GM23338 (cell line): ENCODE results near the gene CHIC1. TPM values are rescaled to one million over a fixed set of nuclear protein-coding genes. Genes with fewer than 3 reads are reported as not detected.
A peak's percentile ranks its signal among the peaks of the same experiment; 100 is the strongest.

Source experiments
- ATAC-seq: fragments of 200-7000 bp; cut with Tn5 transposase; 3 replicates; pipeline ENCODE4 v1.9.1; 2020
- DNase-seq: peaks from one replicate; pipeline ENCODE4 v3.0.0-alpha.2; 2015; ENCODE audit warnings: low spot score
- H2AFZ ChIP-seq: fragments of 200-600 bp; sonication (generic); 2 replicates; pipeline ENCODE4 v1.8.0; 2016; ENCODE audit warnings: antibody characterized with exemption, mild to moderate bottlenecking, moderate library complexity
- H3F3A ChIP-seq: fragments of 200-600 bp; sonication (generic); replicated peaks from 2 replicates; pipeline ENCODE4 v1.8.0; 2017; ENCODE audit warnings: antibody characterized with exemption, mixed run types, low read depth
- H3K27ac ChIP-seq: fragments of 200-600 bp; sonication (generic); 2 replicates; pipeline ENCODE4 v1.6.1; 2016; ENCODE audit warnings: low read depth
- H3K27me3 ChIP-seq: fragments of 200-600 bp; sonication (generic); 2 replicates; pipeline ENCODE4 v1.8.0; 2016; ENCODE audit warnings: mild to moderate bottlenecking, mixed run types, moderate library complexity; ENCODE audit not compliant: insufficient read depth
- H3K36me3 ChIP-seq: fragments of 200-600 bp; sonication (generic); 2 replicates; pipeline ENCODE4 v1.8.0; 2016; ENCODE audit warnings: mild to moderate bottlenecking; ENCODE audit not compliant: insufficient read depth
- H3K4me1 ChIP-seq: fragments of 200-600 bp; sonication (generic); 2 replicates; pipeline ENCODE4 v1.8.0; 2016; ENCODE audit warnings: mild to moderate bottlenecking, moderate library complexity; ENCODE audit not compliant: insufficient read depth
- H3K4me2 ChIP-seq: fragments of 200-600 bp; sonication (generic); 2 replicates; pipeline ENCODE4 v1.7.1; 2017; ENCODE audit warnings: mixed run types
- H3K4me3 ChIP-seq: fragments of 200-600 bp; sonication (generic); 2 replicates; pipeline ENCODE4 v1.6.1; 2016; ENCODE audit warnings: mixed run types
- H3K79me2 ChIP-seq: fragments of 200-600 bp; sonication (generic); replicated peaks from 2 replicates; pipeline ENCODE4 v1.8.0; 2017; ENCODE audit warnings: mild to moderate bottlenecking; ENCODE audit not compliant: insufficient read depth
- H3K9me2 ChIP-seq: fragments of 200-600 bp; sonication (generic); 2 replicates; pipeline ENCODE4 v1.8.0; 2017; ENCODE audit not compliant: insufficient read depth
- H4K20me1 ChIP-seq: fragments of 200-600 bp; sonication (generic); replicated peaks from 2 replicates; pipeline ENCODE4 v1.8.0; 2017; ENCODE audit warnings: mild to moderate bottlenecking; ENCODE audit not compliant: insufficient read depth
- H3K27ac Mint-ChIP-seq: 2 replicates; pipeline ENCODE4 v1.8.0; 2020; ENCODE audit warnings: inconsistent platforms, mild to moderate bottlenecking, moderate library complexity, mixed read lengths
- H3K27me3 Mint-ChIP-seq: 3 replicates; pipeline ENCODE4 v1.8.0; 2022; ENCODE audit warnings: low read depth, mild to moderate bottlenecking, moderate library complexity, mixed read lengths, inconsistent platforms; ENCODE audit not compliant: insufficient read depth, poor library complexity
- H3K36me3 Mint-ChIP-seq: 3 replicates; pipeline ENCODE4 v1.8.0; 2021; ENCODE audit warnings: low read depth, mild to moderate bottlenecking, inconsistent platforms, moderate library complexity, mixed read lengths
- H3K4me1 Mint-ChIP-seq: 3 replicates; pipeline ENCODE4 v1.8.0; 2020; ENCODE audit warnings: mild to moderate bottlenecking, inconsistent platforms, mixed read lengths
- H3K4me3 Mint-ChIP-seq: 3 replicates; pipeline ENCODE4 v1.8.0; 2021; ENCODE audit warnings: moderate library complexity, mild to moderate bottlenecking, inconsistent platforms, mixed read lengths
- H3K9me3 Mint-ChIP-seq: 3 replicates; pipeline ENCODE4 v1.8.0; 2020; ENCODE audit warnings: moderate library complexity, mild to moderate bottlenecking, inconsistent platforms, mixed read lengths
- EZH2 ChIP-seq: fragments of 200-600 bp; sonication (generic); IDR thresholded peaks from one replicate; pipeline ENCODE4 v1.8.0; 2017; ENCODE audit warnings: antibody characterized with exemption, mild to moderate bottlenecking, low read depth; ENCODE audit not compliant: unreplicated experiment
- JUNB ChIP-seq: IDR thresholded peaks from one replicate; pipeline ENCODE4 v1.6.1; 2016; ENCODE audit warnings: antibody characterized with exemption; ENCODE audit not compliant: unreplicated experiment
- NANOG ChIP-seq: IDR thresholded peaks from 2 replicates; pipeline ENCODE4 v1.6.1; 2016; ENCODE audit warnings: antibody characterized with exemption, borderline replicate concordance
- POLR2AphosphoS5 ChIP-seq: IDR thresholded peaks from 2 replicates; pipeline ENCODE4 v1.6.1; 2016; ENCODE audit warnings: antibody characterized with exemption, low read depth
- ZNF114 ChIP-seq: fragments of 250-450 bp; sonication (Bioruptor Pico); IDR thresholded peaks from 2 replicates; pipeline ENCODE4 v1.5.0; 2020; ENCODE audit warnings: mild to moderate bottlenecking, moderate library complexity
- ZNF331 ChIP-seq: fragments of 250-450 bp; sonication (Bioruptor Pico); IDR thresholded peaks from 2 replicates; pipeline ENCODE4 v1.5.0; 2020; ENCODE audit warnings: low read depth, mild to moderate bottlenecking, moderate library complexity
- ZNF462 ChIP-seq: fragments of 250-450 bp; sonication (Bioruptor Pico); IDR thresholded peaks from 2 replicates; pipeline ENCODE4 v1.5.0; 2020; ENCODE audit warnings: mild to moderate bottlenecking, moderate library complexity
- polyA plus RNA-seq: library from polyadenylated mRNA; unstranded; fragments of >200 nt; fragmentation: Nextera tagmentation; extraction: Ambion mirVana; gene quantifications from 2 replicates; pipeline ENCODE4 v1.2.1, GENCODE V29; 2016
- total RNA-seq: library from RNA; depleted of rRNA; stranded (reverse); fragments of >200 nt; shearing (Covaris generic); gene quantifications from 2 replicates; pipeline ENCODE4 v1.2.3, GENCODE V29; 2014
- TF ChIP-seq, protein P1 (sequence below), 2 experiments: fragments of 200-600 bp in 1 of 2; sonication (generic) in 1 of 2; conservative IDR thresholded peaks; 2 replicates each; pipeline versions ENCODE4 v1.5.1 to v1.6.1; 2016 to 2017; ENCODE audit warnings: antibody characterized with exemption in 2 of 2, low read depth in 2 of 2, mild to moderate bottlenecking in 2 of 2, moderate library complexity in 1 of 2
- TF ChIP-seq, protein P2 (sequence below): IDR thresholded peaks from one replicate; pipeline ENCODE4 v1.6.1; 2018; ENCODE audit warnings: antibody characterized with exemption; ENCODE audit not compliant: unreplicated experiment

The CHIC1 gene
- total and polyA plus RNA-seq, 2 experiments from 2014 or later, result 6.2 to 14.1 TPM

GRCh38 chrX:73561801-73562200, 1.2 kb upstream of the CHIC1 start:
- H3K9me2 ChIP-seq, result no peaks in the 10 kb centered on the region
- H3K4me2 ChIP-seq, result peak overlapping the region; percentile 90
- TF ChIP-seq ZNF114 (CRISPR knock-in tag) (no peak), JUNB (no peak), ZNF331 (no peak), NANOG (no peak), POLR2AphosphoS5 (no peak), EZH2 (no peak)
- TF ChIP-seq, protein P1, sequence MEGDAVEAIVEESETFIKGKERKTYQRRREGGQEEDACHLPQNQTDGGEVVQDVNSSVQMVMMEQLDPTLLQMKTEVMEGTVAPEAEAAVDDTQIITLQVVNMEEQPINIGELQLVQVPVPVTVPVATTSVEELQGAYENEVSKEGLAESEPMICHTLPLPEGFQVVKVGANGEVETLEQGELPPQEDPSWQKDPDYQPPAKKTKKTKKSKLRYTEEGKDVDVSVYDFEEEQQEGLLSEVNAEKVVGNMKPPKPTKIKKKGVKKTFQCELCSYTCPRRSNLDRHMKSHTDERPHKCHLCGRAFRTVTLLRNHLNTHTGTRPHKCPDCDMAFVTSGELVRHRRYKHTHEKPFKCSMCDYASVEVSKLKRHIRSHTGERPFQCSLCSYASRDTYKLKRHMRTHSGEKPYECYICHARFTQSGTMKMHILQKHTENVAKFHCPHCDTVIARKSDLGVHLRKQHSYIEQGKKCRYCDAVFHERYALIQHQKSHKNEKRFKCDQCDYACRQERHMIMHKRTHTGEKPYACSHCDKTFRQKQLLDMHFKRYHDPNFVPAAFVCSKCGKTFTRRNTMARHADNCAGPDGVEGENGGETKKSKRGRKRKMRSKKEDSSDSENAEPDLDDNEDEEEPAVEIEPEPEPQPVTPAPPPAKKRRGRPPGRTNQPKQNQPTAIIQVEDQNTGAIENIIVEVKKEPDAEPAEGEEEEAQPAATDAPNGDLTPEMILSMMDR (conservative IDR thresholded peaks at IDR 0.05; ENCODE audit: low read depth in 2 of 2), result no peak
- TF ChIP-seq, protein P2, sequence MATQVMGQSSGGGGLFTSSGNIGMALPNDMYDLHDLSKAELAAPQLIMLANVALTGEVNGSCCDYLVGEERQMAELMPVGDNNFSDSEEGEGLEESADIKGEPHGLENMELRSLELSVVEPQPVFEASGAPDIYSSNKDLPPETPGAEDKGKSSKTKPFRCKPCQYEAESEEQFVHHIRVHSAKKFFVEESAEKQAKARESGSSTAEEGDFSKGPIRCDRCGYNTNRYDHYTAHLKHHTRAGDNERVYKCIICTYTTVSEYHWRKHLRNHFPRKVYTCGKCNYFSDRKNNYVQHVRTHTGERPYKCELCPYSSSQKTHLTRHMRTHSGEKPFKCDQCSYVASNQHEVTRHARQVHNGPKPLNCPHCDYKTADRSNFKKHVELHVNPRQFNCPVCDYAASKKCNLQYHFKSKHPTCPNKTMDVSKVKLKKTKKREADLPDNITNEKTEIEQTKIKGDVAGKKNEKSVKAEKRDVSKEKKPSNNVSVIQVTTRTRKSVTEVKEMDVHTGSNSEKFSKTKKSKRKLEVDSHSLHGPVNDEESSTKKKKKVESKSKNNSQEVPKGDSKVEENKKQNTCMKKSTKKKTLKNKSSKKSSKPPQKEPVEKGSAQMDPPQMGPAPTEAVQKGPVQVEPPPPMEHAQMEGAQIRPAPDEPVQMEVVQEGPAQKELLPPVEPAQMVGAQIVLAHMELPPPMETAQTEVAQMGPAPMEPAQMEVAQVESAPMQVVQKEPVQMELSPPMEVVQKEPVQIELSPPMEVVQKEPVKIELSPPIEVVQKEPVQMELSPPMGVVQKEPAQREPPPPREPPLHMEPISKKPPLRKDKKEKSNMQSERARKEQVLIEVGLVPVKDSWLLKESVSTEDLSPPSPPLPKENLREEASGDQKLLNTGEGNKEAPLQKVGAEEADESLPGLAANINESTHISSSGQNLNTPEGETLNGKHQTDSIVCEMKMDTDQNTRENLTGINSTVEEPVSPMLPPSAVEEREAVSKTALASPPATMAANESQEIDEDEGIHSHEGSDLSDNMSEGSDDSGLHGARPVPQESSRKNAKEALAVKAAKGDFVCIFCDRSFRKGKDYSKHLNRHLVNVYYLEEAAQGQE, result no peak
- H3K4me3 ChIP-seq, result peak overlapping the region; percentile 74; the same call in 1 of the 2 replicates
- no peak overlapping the region for H3K27ac Mint-ChIP-seq
- H2AFZ ChIP-seq, result no peak overlapping the region
- no peaks in the 10 kb centered on the region for H3K27me3 ChIP-seq
- H3K4me1 Mint-ChIP-seq, result peaks cover 4% of the 10 kb centered on the region; the same call in 2 of the 3 replicates
- H3K79me2 ChIP-seq, result peaks cover 34% of the 10 kb centered on the region
- ATAC-seq, result no peak
- H4K20me1 ChIP-seq, result no peaks in the 10 kb centered on the region
- H3K9me3 Mint-ChIP-seq, result no peaks in the 10 kb centered on the region
- no peaks in the 10 kb centered on the region for H3K36me3 ChIP-seq
- DNase-seq, result no peak
- H3K36me3 Mint-ChIP-seq, result no peaks in the 10 kb centered on the region
- H3K4me1 ChIP-seq, result peaks cover 23% of the 10 kb centered on the region; the same call in 1 of the 2 replicates
- no peaks in the 10 kb centered on the region for H3F3A ChIP-seq
- H3K27me3 Mint-ChIP-seq, result no peaks in the 10 kb centered on the region
- peak overlapping the region; percentile 96; the same call in 1 of the 3 replicates for H3K4me3 Mint-ChIP-seq
- H3K27ac ChIP-seq, result no peak overlapping the region

DNA sequence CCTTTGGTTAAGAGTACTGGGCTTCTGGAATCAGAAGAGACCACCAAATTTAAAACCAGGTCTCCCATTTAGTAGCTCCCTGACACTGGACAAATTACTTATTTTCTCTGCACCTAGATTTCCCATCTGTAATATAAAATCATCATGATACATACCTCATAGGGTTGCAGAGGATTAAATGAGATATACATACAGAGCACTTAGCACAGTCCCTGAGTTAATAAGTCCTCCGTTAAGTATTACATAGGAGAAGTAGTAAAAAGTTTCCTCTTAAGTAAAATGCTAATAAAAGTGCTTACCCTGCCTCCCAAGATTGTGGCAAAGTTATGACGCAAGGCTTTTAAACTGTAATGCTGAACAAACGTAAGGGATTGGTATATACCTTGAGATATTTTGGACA, 539 bp upstream of the CHIC1 start:
- H3K27ac Mint-ChIP-seq, result peak overlapping the region; percentile 79; the same call in 1 of the 2 replicates
- H3K4me2 ChIP-seq, result peak overlapping the region; percentile 90
- no peaks in the 10 kb centered on the region for H3F3A ChIP-seq
- peak overlapping the region; percentile 96 for H3K4me3 Mint-ChIP-seq
- H3K27me3 Mint-ChIP-seq, result no peaks in the 10 kb centered on the region
- DNase-seq (no peak), ATAC-seq (no peak)
- H3K79me2 ChIP-seq, result peaks cover 34% of the 10 kb centered on the region
- peaks cover 16% of the 10 kb centered on the region; the same call in 1 of the 2 replicates for H3K4me1 ChIP-seq
- H3K36me3 ChIP-seq, result no peaks in the 10 kb centered on the region
- no peaks in the 10 kb centered on the region for H4K20me1 ChIP-seq
- peak overlapping the region; percentile 87; the same call in 1 of the 2 replicates for H3K27ac ChIP-seq
- no peaks in the 10 kb centered on the region for H3K9me2 ChIP-seq
- no peaks in the 10 kb centered on the region for H3K9me3 Mint-ChIP-seq
- no peaks in the 10 kb centered on the region for H3K36me3 Mint-ChIP-seq
- H2AFZ ChIP-seq, result no peak overlapping the region
- no peaks in the 10 kb centered on the region for H3K27me3 ChIP-seq
- peak overlapping the region; percentile 74 for H3K4me3 ChIP-seq
- peaks cover 4% of the 10 kb centered on the region; the same call in 2 of the 3 replicates for H3K4me1 Mint-ChIP-seq
- no peak for TF ChIP-seq ZNF462 (CRISPR knock-in tag)
